ENCODE data around the gene HDHD3.
"Not testable (repeated sequence)": the region's sequence is repeated elsewhere in the genome, so short reads cannot be mapped to it uniquely, and the experiment has no call there.

HDHD3 gene

GRCh38 chr9:113389451-113389850, 12.7 kb upstream of the HDHD3 start:
- no peak for DNase-seq

GRCh38 chr9:113388833-113389232, 12.0 kb upstream of the HDHD3 start:
- no peak for DNase-seq

GRCh38 chr9:113387560-113388230, 10.9 kb upstream of the HDHD3 start:
- DNase-seq, result no peak

GRCh38 chr9:113386571-113387393, 10.0 kb upstream of the HDHD3 start:
- no peak for DNase-seq

- no peak for DNase-seq
Measured at GRCh38 chr9:113381909-113382411, 5.2 kb upstream of the HDHD3 start.

- not testable (repeated sequence) for DNase-seq
Measured at GRCh38 chr9:113381441-113381840, 4.7 kb upstream of the HDHD3 start.

GRCh38 chr9:113380869-113381378, 4.1 kb upstream of the HDHD3 start:
- DNase-seq, result no peak

GRCh38 chr9:113379829-113380210, 3.0 kb upstream of the HDHD3 start:
- not testable (repeated sequence) for DNase-seq

GRCh38 chr9:113379094-113379828, 2.5 kb upstream of the HDHD3 start:
- DNase-seq, result not testable (repeated sequence)

GRCh38 chr9:113375057-113376023, 1.4 kb downstream of the HDHD3 start:
- no peak for DNase-seq

- DNase-seq, result no peak
Measured at GRCh38 chr9:113373676-113374392, 3.0 kb downstream of the HDHD3 start.

GRCh38 chr9:113373256-113373655, 3.5 kb downstream of the HDHD3 start:
- DNase-seq, result no peak

- DNase-seq, result no peak
Measured at GRCh38 chr9:113372059-113372458, 4.7 kb downstream of the HDHD3 start.

GRCh38 chr9:113370806-113371325, 5.9 kb downstream of the HDHD3 start:
- DNase-seq, result no peak

- no peak for DNase-seq
Measured at GRCh38 chr9:113369855-113370140, 7.0 kb downstream of the HDHD3 start.

- DNase-seq, result no peak
Measured at GRCh38 chr9:113368982-113369854, 7.6 kb downstream of the HDHD3 start.

GRCh38 chr9:113368348-113368981, 8.3 kb downstream of the HDHD3 start:
- no peak for DNase-seq

GRCh38 chr9:113365652-113366051, 11.1 kb downstream of the HDHD3 start:
- not testable (repeated sequence) for DNase-seq

GRCh38 chr9:113364951-113365350, 11.8 kb downstream of the HDHD3 start:
- no peak for DNase-seq

- DNase-seq, result no peak
Measured at GRCh38 chr9:113363336-113363735, 13.4 kb downstream of the HDHD3 start.
